Hematopoietic multipotent progenitor cell treated with erythropoietin and hydrocortisone succinate and interleukin-3 and kit ligand, for 8 days (in vitro differentiated cells): ENCODE results near the gene TMEM163.
A peak's percentile ranks its signal among the peaks of the same experiment; 100 is the strongest.
"Not testable (repeated sequence)": the region's sequence is repeated elsewhere in the genome, so short reads cannot be mapped to it uniquely, and the experiment has no call there.

ENCODE experiments used
- DNase-seq: peaks from one replicate; pipeline ENCODE4 v3.0.0-alpha.2; 2015

The TMEM163 gene

GRCh38 chr2:134609924-134610513 is 108.8 kb downstream of the TMEM163 start:
- no peak for DNase-seq

- DNase-seq: no peak
Measured at GRCh38 chr2:134603966-134604365, 114.8 kb downstream of the TMEM163 start.

- no peak for DNase-seq
Measured at GRCh38 chr2:134602666-134603065, 116.1 kb downstream of the TMEM163 start.

- no peak for DNase-seq
Measured at GRCh38 chr2:134601264-134601663, 117.5 kb downstream of the TMEM163 start.

GRCh38 chr2:134600208-134600607 is 118.6 kb downstream of the TMEM163 start:
- DNase-seq: no peak

- DNase-seq: no peak
Measured at GRCh38 chr2:134599236-134599635, 119.6 kb downstream of the TMEM163 start.

- no peak for DNase-seq
Measured at GRCh38 chr2:134594399-134594798, 124.4 kb downstream of the TMEM163 start.

- DNase-seq: no peak
Measured at GRCh38 chr2:134593519-134593918, 125.3 kb downstream of the TMEM163 start.

- DNase-seq: no peak
Measured at GRCh38 chr2:134592377-134592776, 126.4 kb downstream of the TMEM163 start.

- no peak for DNase-seq
Measured at GRCh38 chr2:134591526-134591925, 127.3 kb downstream of the TMEM163 start.

- peak; percentile 4 for DNase-seq
Measured at GRCh38 chr2:134590679-134591078, 128.1 kb downstream of the TMEM163 start.

GRCh38 chr2:134589171-134590083 is 129.4 kb downstream of the TMEM163 start:
- not testable (repeated sequence) for DNase-seq

- DNase-seq: no peak
Measured at GRCh38 chr2:134588556-134588955, 130.2 kb downstream of the TMEM163 start.

GRCh38 chr2:134586326-134586965 is 132.4 kb downstream of the TMEM163 start:
- DNase-seq: no peak

GRCh38 chr2:134583997-134584520 is 134.7 kb downstream of the TMEM163 start:
- no peak for DNase-seq

GRCh38 chr2:134583462-134583861 is 135.3 kb downstream of the TMEM163 start:
- no peak for DNase-seq

- DNase-seq: no peak
Measured at GRCh38 chr2:134582547-134582899, 136.3 kb downstream of the TMEM163 start.

GRCh38 chr2:134581877-134582546 is 136.8 kb downstream of the TMEM163 start:
- no peak for DNase-seq

- DNase-seq: no peak
Measured at GRCh38 chr2:134578316-134578715, 140.5 kb downstream of the TMEM163 start.

GRCh38 chr2:134576478-134576877 is 142.3 kb downstream of the TMEM163 start:
- DNase-seq: no peak

- DNase-seq: no peak
Measured at GRCh38 chr2:134575888-134576287, 142.9 kb downstream of the TMEM163 start.

GRCh38 chr2:134574611-134575330 is 144.0 kb downstream of the TMEM163 start:
- DNase-seq: no peak
